DLD1 (cell line): ENCODE data around the gene CLRN3.

Experiments
- in situ Hi-C: cut with HindIII; loops from 2 replicates; pipeline ENCODE4 v1.10.0; 2017; ENCODE audit warnings: low sequenced_read_pairs

The CLRN3 gene

DNA sequence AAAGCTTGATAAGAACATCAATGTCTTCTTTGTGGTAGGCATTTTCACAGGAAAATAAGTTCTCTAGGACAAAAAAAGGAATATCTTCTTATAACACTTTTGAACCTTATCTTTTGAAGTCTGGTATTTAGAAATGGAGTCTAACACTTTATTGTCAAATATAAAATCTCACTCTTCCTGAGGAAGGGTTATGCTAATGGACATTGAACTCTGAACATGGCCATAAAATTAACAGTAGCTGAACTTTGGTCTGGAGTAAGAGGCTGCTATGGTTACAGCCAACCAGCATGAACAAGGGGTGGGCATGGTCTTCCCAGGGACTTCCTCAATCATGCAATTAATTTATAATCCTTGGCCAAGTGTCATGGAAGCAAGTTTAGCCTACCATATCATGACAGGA, at the start of gene CLRN3:
TSS of gene CLRN3 (minus strand) at position 199 of the 400 bp plus-strand sequence. CDS start at position 42, 157 bp downstream.
- in situ Hi-C loops, result no loop called here

DNA sequence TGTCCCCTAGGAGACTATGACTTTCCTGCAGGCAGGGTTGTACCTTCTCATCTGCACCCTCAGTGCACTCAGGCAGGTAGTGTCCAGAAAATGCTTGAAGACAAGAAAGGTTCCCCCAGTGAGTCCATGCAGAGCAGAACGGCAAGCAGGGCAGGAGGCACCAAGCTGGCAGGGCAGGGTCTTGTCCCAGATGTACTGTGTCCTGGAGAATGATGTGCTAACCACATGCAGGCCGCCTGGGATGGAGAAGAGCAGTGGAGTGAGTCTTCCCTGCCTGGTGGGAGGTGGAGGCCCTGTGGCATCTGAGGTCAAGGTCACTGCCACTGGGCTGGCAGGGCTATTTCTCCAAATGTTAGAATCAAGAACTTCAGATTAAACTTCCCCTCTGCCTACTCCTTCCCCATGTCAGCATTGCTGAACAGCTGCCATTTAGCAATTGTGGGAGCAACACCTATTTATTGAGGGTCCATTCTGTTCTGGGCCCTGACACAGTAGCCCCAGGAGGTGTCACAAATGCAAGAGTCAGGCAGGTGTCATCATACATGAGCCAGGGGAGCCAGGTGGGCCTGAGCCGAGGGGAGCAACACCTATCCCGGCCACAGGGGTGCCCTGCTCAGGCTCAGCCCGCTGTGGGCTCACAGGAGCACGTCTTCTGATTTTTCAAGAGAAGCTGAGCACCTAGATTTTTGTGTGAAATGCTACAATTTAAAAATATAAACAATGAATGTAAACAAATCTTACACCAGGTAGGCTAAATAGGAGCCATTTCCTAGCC, 48.3 kb upstream of the CLRN3 start:
- in situ Hi-C loops, result no loop called here

GRCh38 chr10:127939786-127940330, 47.1 kb upstream of the CLRN3 start:
- in situ Hi-C loops, result no loop called here

- in situ Hi-C loops, result no loop called here
Observed at GRCh38 chr10:127937915-127938463, 45.2 kb upstream of the CLRN3 start.

GRCh38 chr10:127937069-127937468, 44.3 kb upstream of the CLRN3 start:
- in situ Hi-C loops, result no loop called here

- in situ Hi-C loops, result no loop called here
Observed at GRCh38 chr10:127935071-127935561, 42.4 kb upstream of the CLRN3 start.

- in situ Hi-C loops, result no loop called here
Observed at GRCh38 chr10:127934383-127934782, 41.6 kb upstream of the CLRN3 start.

DNA sequence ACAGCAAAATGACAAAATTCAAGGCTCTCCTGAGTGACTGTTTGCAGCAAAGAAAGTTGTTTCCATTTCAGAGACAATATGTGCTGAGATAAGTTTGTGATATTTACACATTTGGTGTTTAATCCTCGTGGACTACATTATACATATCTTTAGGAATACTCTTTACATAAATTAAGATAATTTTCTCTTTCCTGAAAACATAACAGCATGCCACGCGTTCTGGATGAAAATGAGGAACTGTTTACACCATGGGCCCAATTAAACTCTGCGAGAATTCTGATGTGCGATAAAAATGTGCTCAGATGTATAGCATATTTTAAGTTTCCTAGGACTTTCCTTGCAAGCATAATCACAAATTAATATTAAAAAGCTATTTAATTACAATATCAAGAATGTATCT, 40.5 kb upstream of the CLRN3 start:
- in situ Hi-C loops, result no loop called here

DNA sequence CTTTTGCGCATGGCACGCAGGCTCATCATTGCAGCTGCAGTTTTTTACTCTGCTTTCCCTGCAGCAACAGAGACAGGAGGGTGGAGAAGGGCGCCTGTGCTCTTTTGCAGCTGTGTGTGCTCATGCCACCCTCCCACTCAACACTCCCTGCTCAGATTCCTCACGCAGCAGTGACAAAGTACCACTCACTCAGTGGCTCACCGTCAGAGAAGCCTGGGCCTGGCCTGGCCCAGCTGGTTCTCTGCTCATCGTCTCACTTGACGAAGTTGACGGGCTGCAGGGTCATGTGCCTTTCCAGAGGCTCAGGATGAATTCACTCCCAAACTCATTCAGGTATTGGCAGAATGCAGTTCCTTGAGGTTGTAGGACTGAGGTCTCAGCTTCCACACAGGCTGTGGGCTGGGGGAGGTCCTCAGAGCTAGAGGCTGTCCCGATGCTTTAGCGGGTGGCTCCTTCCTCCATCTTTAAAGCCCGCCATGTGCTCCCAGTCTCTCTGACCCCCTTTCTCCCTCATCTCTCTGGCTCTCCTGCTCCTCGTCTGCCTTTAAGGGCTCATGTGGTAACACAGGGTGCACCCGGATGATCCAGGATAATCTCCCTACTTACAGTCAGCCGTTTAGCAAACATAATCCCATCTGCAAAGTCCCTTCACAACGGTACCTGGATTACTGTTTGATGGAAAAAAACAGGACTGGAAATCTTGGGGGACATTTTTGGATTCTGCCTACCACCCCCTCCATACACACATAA, 40.0 kb upstream of the CLRN3 start:
- in situ Hi-C loops, result no loop called here

- in situ Hi-C loops, result no loop called here
Observed at GRCh38 chr10:127928021-127928806, 35.5 kb upstream of the CLRN3 start.

- in situ Hi-C loops, result no loop called here
Observed at GRCh38 chr10:127926455-127926854, 33.7 kb upstream of the CLRN3 start.

DNA sequence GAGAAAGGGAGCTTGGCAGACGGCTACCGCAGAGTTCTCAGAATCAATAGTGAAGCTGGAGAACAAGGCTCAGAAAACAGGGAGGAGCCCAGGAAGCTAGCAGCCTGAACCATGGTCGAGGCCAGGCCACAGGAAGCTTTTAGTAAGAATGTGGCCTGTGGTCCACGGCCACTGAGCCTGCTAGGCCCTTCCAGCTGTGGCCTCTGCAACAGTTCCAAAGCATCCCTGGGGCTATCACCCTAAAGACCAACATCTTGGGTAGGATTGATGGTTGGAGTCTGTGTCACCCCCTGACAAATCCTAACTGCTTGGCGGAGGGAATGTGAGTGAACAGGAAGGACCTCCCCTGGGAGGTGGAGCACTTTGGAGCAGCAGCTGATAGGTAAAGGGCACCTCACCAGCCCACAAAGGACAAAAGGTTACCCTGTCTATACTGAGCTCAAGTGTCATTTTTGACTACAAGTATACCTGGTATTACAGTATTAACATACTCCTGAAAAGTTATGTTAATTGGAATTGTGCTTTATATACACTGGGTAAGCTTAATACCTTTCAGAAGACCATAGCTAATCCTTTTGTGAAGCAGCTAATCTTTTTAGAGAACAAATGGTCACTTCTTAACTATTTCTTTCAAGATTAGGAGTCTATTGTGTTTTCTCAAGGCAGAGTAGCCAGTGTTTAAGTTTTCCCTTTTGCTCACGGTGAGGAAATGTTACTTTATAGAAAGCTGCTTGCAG, 32.9 kb upstream of the CLRN3 start:
- in situ Hi-C loops, result no loop called here

DNA sequence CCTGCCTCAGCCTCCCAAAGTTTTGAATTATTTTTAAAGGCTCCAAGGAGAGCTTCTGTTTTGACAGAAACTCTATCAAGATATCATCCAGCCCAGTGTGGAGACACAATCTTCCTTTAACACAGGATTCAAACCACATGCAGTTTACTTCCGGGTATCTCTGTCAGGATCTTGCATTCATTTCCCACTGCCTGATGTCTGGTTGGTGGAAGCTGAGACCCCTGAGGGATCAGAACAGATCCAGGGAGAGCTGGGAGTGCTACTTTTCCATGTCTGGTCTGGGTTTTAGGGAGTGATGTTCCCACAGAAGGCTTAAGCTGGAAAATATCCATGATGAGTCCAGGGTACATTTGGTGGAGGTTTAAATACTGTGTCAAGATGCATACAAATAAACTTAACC, 30.9 kb upstream of the CLRN3 start:
- in situ Hi-C loops, result no loop called here

DNA sequence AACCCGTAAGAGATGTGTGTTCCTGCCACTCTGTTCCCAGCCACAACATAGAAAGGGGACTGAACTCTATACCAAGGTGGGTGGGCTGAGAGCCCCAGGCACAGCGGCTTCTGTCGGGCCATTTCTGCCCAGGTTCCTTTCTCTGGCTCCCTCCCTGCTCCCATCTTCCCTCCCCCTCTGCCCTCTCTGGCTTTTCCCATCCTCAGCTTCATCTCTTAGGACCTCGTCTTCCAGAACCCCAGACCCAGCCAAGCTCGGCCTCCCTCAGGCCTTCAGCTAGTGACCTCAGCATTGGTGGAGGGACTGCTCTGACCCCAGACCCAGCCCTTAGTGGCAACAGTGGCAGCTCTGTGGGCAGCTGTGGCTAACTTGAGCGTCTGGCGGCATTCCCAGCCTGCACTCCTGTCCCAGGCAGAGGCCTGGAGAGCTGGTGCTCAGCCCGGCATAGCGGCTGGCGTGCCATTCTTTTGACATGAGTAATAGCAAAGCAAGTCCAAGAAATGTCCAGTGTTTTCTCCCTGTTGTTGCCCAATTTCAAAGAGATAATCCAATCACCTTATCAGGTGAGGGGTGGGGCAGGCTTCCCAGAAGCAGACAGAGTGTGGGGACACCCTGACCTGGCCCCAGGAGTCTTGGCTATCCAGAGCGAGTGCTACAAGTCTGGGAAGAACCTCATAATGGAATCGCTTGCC, 30.1 kb upstream of the CLRN3 start:
- in situ Hi-C loops, result no loop called here

DNA sequence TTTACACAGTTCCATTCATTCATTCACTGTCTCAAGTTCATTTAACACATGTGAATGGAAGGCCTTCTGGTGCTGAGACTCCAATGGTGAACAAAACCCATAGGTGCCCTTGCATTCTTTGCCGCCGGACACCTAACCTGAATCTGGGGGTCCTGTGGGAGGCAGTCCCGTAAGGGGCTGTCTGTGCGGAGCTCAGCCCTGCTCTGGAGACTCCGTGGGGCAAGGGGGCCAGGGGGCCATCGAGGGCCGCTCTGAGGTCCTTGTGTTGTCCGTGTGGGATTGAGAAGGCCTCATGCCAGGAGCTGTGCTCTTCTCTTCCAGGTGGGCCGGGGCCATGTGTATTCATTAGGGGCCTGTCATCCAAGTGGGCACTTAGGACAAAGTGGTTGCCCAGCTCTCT, 29.5 kb upstream of the CLRN3 start:
- in situ Hi-C loops, result no loop called here

DNA sequence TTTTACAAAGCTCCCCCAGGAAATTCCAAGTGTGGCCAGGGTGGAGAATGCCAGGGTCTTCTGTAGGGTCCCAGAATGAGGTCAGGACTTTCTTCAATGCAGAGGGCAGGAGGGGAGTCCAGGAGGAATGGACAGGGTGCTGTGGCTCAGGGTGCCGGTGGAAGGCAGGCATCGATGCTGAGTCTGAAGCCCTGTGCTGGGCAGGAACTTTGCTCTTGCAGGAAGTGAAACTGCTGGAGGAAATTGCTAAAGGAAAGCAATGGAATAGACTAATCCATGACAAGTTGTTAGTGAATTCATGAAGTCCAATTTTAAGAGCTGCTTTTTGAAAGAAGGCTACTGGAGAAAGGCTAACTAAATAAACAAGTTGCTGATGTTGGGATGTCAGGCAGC, 29.0 kb upstream of the CLRN3 start:
- in situ Hi-C loops, result no loop called here

- in situ Hi-C loops, result no loop called here
Observed at GRCh38 chr10:127921075-127921752, 28.5 kb upstream of the CLRN3 start.

DNA sequence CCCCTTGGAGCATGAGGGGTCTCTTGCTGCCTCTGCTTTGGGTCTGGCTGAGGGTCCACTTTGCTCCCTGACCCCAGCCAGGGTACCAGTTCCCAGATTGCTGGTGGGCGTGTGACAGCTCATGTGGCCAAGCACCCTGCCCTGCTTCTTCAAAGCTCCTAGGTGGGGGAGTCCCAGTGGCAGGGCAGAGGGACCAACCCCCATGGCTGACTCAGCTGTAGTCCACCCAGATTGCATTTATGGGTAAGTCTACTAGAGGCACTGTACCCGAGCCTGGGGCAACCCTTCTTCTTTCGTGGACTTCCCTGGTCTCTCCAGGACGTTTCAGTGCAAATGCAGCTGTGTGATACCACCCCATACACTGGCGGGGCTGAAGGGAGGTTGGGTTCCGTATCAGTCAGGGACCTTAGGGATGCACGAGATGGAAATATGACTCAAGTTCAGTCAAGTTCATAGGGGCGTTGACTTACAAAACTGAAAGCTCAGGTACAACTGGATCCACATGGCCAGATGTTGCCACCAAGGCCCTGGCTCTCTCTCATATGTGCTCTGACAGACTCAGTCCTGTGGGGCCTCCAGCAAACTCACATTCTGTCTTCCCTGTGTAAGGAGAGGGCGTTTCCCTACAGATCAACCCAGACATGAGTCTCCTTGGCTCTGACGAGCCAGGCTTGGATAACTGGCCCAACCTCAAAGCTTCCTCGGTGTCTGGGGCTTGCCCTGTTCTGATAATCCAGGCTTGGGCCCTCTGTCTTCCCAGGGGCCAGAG, 27.7 kb upstream of the CLRN3 start:
- in situ Hi-C loops, result no loop called here
